WTC11 (cell line): ENCODE data around the gene C20orf144. TPM values are rescaled to one million over a fixed set of nuclear protein-coding genes. Genes with fewer than 3 reads are reported as not detected.
A peak's percentile ranks its signal among the peaks of the same experiment; 100 is the strongest.

Source experiments
- ATAC-seq: fragments of 200-7000 bp; cut with Tn5 transposase; 2 replicates; pipeline ENCODE4 v1.10.0; 2021; ENCODE audit warnings: mild to moderate bottlenecking, moderate library complexity
- CTCF ChIA-PET: fragments of 300-600 bp; sonication (Branson Sonifier 250); formaldehyde crosslinking; loops from one replicate; lab custom pipeline; 2021; ENCODE audit warnings: antibody characterized with exemption; lab: Charles Lee
- POLR2A ChIA-PET: fragments of 350-600 bp; sonication (Branson Sonifier 250); formaldehyde crosslinking; loops from one replicate; lab custom pipeline; 2021; ENCODE audit warnings: antibody characterized with exemption; lab: Charles Lee
- DNase-seq: peaks from one replicate; pipeline ENCODE4 v3.0.0; 2021; ENCODE audit warnings: low spot score
- H3K27ac Mint-ChIP-seq: 2 replicates; pipeline ENCODE4 v1.8.0; 2021; ENCODE audit warnings: mixed read lengths
- H3K27me3 Mint-ChIP-seq: 2 replicates; pipeline ENCODE4 v1.8.0; 2021; ENCODE audit warnings: low read depth, mild to moderate bottlenecking, moderate library complexity, mixed read lengths
- H3K36me3 Mint-ChIP-seq: 2 replicates; pipeline ENCODE4 v1.8.0; 2021; ENCODE audit warnings: mixed read lengths
- H3K4me1 Mint-ChIP-seq: 2 replicates; pipeline ENCODE4 v1.8.0; 2022; ENCODE audit warnings: mixed read lengths
- H3K4me3 Mint-ChIP-seq: 2 replicates; pipeline ENCODE4 v1.8.0; 2021; ENCODE audit warnings: mild to moderate bottlenecking, moderate library complexity, mixed read lengths
- H3K9me3 Mint-ChIP-seq: 2 replicates; pipeline ENCODE4 v1.8.0; 2021; ENCODE audit warnings: mixed read lengths
- ATF1 ChIP-seq: sonication (generic); formaldehyde crosslinking; IDR thresholded peaks from 2 replicates; pipeline ENCODE4 v1.8.1; 2023; ENCODE audit warnings: mild to moderate bottlenecking, moderate library complexity, missing genetic modification reagents
- CBFB ChIP-seq: sonication (generic); formaldehyde crosslinking; IDR thresholded peaks from 2 replicates; pipeline ENCODE4 v1.8.1; 2022; ENCODE audit warnings: mild to moderate bottlenecking, low read depth, missing genetic modification reagents
- CTCF ChIP-seq: fragments of 200-600 bp; IDR thresholded peaks from 2 replicates; pipeline ENCODE4 v1.8.0; 2022; ENCODE audit warnings: antibody characterized with exemption
- E2F1 ChIP-seq: sonication (generic); formaldehyde crosslinking; IDR thresholded peaks from 2 replicates; pipeline ENCODE4 v1.8.0; 2022; ENCODE audit warnings: mild to moderate bottlenecking, missing genetic modification reagents
- ESRRA ChIP-seq: sonication (generic); formaldehyde crosslinking; IDR thresholded peaks from 2 replicates; pipeline ENCODE4 v1.8.1; 2022; ENCODE audit warnings: mild to moderate bottlenecking, missing genetic modification reagents, borderline replicate concordance
- ETV6 ChIP-seq: sonication (generic); formaldehyde crosslinking; IDR thresholded peaks from 2 replicates; pipeline ENCODE4 v1.8.1; 2022; ENCODE audit warnings: mild to moderate bottlenecking, missing genetic modification reagents
- GABPB1 ChIP-seq: sonication (generic); formaldehyde crosslinking; IDR thresholded peaks from 2 replicates; pipeline ENCODE4 v1.8.1; 2023; ENCODE audit warnings: mild to moderate bottlenecking, missing genetic modification reagents
- GTF2I ChIP-seq: fragments of 250-450 bp; sonication (Bioruptor Pico); conservative IDR thresholded peaks from 2 replicates; pipeline ENCODE4 v1.4.0; 2021; ENCODE audit warnings: mild to moderate bottlenecking
- IRF2 ChIP-seq: sonication (generic); formaldehyde crosslinking; IDR thresholded peaks from 2 replicates; pipeline ENCODE4 v1.8.0; 2022; ENCODE audit warnings: low read depth, missing genetic modification reagents, borderline replicate concordance
- JAZF1 ChIP-seq: fragments of 250-450 bp; sonication (Bioruptor Pico); IDR thresholded peaks from 2 replicates; pipeline ENCODE4 v1.9.0; 2021; ENCODE audit warnings: moderate library complexity, mild to moderate bottlenecking, inconsistent platforms
- MAX ChIP-seq: sonication (generic); formaldehyde crosslinking; IDR thresholded peaks from 2 replicates; pipeline ENCODE4 v1.8.0; 2022; ENCODE audit warnings: mild to moderate bottlenecking, missing genetic modification reagents
- MLX ChIP-seq: sonication (generic); formaldehyde crosslinking; IDR thresholded peaks from 2 replicates; pipeline ENCODE4 v1.8.1; 2023; ENCODE audit warnings: mild to moderate bottlenecking, missing genetic modification reagents, moderate library complexity
- NFE2L1 ChIP-seq: sonication (generic); formaldehyde crosslinking; IDR thresholded peaks from 2 replicates; pipeline ENCODE4 v1.8.1; 2023; ENCODE audit warnings: missing genetic modification reagents
- SMAD4 ChIP-seq: sonication (generic); formaldehyde crosslinking; IDR thresholded peaks from 2 replicates; pipeline ENCODE4 v1.8.0; 2022; ENCODE audit warnings: mild to moderate bottlenecking, missing genetic modification reagents
- TEAD1 ChIP-seq: sonication (generic); formaldehyde crosslinking; IDR thresholded peaks from 2 replicates; pipeline ENCODE4 v1.8.0; 2022; ENCODE audit warnings: mild to moderate bottlenecking, missing genetic modification reagents
- TP53 ChIP-seq: sonication (generic); formaldehyde crosslinking; IDR thresholded peaks from 2 replicates; pipeline ENCODE4 v1.8.1; 2023; ENCODE audit warnings: mild to moderate bottlenecking, missing genetic modification reagents
- ZNF232 ChIP-seq: sonication (generic); formaldehyde crosslinking; IDR thresholded peaks from 2 replicates; pipeline ENCODE4 v1.8.0; 2022; ENCODE audit warnings: mild to moderate bottlenecking, missing genetic modification reagents
- ZNF423 ChIP-seq: fragments of 250-450 bp; sonication (Bioruptor Pico); IDR thresholded peaks from 2 replicates; pipeline ENCODE4 v2.1.2; 2022; ENCODE audit warnings: mild to moderate bottlenecking, moderate library complexity
- total RNA-seq: library from RNA; stranded (reverse); gene quantifications from 3 replicates; pipeline ENCODE4 v1.2.3, GENCODE V29; 2021
- TF ChIP-seq, protein P1 (sequence below): fragments of 250-450 bp; sonication (Bioruptor Pico); IDR thresholded peaks from 2 replicates; pipeline ENCODE4 v1.9.0; 2021; ENCODE audit warnings: mild to moderate bottlenecking
- TF ChIP-seq, protein P2 (sequence below): sonication (generic); formaldehyde crosslinking; IDR thresholded peaks from 2 replicates; pipeline ENCODE4 v1.8.0; 2023; ENCODE audit warnings: mild to moderate bottlenecking, missing genetic modification reagents

C20orf144 gene
- total RNA-seq, 1 experiment from 2014 or later, result 0.09 TPM

GRCh38 chr20:33663161-33664084 lies 1.3 kb downstream of the C20orf144 start (continued):
- TF ChIP-seq ESRRA (CRISPR knock-in tag), result no peak
- TF ChIP-seq ZNF423, result no peak
- TF ChIP-seq CBFB (CRISPR knock-in tag), result peak; percentile 92; the same call in 1 of the 2 replicates
- TF ChIP-seq JAZF1, result no peak
- TF ChIP-seq GABPB1 (CRISPR knock-in tag), result peak; percentile 70; the same call in 1 of the 2 replicates
- TF ChIP-seq GTF2I (CRISPR knock-in tag), result no peak
- TF ChIP-seq SMAD4 (CRISPR knock-in tag), result no peak
- TF ChIP-seq CTCF, result no peak
- no peak for TF ChIP-seq ATF1 (CRISPR knock-in tag)
- peak; percentile 91 for TF ChIP-seq TP53 (CRISPR knock-in tag)
- TF ChIP-seq, protein P1, sequence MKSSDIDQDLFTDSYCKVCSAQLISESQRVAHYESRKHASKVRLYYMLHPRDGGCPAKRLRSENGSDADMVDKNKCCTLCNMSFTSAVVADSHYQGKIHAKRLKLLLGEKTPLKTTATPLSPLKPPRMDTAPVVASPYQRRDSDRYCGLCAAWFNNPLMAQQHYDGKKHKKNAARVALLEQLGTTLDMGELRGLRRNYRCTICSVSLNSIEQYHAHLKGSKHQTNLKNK, result no peak
- TF ChIP-seq E2F1 (CRISPR knock-in tag), result no peak
- TF ChIP-seq TEAD1 (CRISPR knock-in tag), result 0 out of 2 replicates have a peak, but pooled peaks have one; percentile 13

GRCh38 chr20:33664085-33664761 lies 2.1 kb downstream of the C20orf144 start:
- Mint-ChIP-seq H3K4me1 (peaks cover 28% of the 10 kb centered on the region), H3K27ac (no peak overlapping the region), H3K4me3 (peak overlapping the region; percentile 69), H3K9me3 (no peaks in the 10 kb centered on the region), H3K27me3 (peaks cover 16% of the 10 kb centered on the region), H3K36me3 (0 out of 2 replicates have a peak, but pooled peaks cover 3% of the 10 kb centered on the region)
- DNase-seq (no peak), ATAC-seq (no peak)
- POLR2A ChIA-PET, result no interaction called here
- TF ChIP-seq MLX (CRISPR knock-in tag), result 0 out of 2 replicates have a peak, but pooled peaks have one; percentile 6
- TF ChIP-seq, protein P2, sequence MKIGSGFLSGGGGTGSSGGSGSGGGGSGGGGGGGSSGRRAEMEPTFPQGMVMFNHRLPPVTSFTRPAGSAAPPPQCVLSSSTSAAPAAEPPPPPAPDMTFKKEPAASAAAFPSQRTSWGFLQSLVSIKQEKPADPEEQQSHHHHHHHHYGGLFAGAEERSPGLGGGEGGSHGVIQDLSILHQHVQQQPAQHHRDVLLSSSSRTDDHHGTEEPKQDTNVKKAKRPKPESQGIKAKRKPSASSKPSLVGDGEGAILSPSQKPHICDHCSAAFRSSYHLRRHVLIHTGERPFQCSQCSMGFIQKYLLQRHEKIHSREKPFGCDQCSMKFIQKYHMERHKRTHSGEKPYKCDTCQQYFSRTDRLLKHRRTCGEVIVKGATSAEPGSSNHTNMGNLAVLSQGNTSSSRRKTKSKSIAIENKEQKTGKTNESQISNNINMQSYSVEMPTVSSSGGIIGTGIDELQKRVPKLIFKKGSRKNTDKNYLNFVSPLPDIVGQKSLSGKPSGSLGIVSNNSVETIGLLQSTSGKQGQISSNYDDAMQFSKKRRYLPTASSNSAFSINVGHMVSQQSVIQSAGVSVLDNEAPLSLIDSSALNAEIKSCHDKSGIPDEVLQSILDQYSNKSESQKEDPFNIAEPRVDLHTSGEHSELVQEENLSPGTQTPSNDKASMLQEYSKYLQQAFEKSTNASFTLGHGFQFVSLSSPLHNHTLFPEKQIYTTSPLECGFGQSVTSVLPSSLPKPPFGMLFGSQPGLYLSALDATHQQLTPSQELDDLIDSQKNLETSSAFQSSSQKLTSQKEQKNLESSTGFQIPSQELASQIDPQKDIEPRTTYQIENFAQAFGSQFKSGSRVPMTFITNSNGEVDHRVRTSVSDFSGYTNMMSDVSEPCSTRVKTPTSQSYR (CRISPR knock-in tag), result no peak
- TF ChIP-seq NFE2L1, result 0 out of 2 replicates have a peak, but pooled peaks have one; percentile 43
- TF ChIP-seq MAX (CRISPR knock-in tag), result no peak
- TF ChIP-seq IRF2 (CRISPR knock-in tag), result no peak
- no peak for TF ChIP-seq ETV6 (CRISPR knock-in tag)
- no peak for TF ChIP-seq ZNF232 (CRISPR knock-in tag)
- CTCF ChIA-PET, result interaction anchor here (0.6 to 7.9 kb wide), 8 partner anchors 11 to 220 kb away, joined by 3 to 134 read pairs (median 4); partner anchors contain the start of gene ZNF341
